Measurements from ENCODE around the gene OR52N4. TPM values are rescaled to one million over a fixed set of nuclear protein-coding genes. Genes with fewer than 3 reads are reported as not detected.
A peak's percentile ranks its signal among the peaks of the same experiment; 100 is the strongest.

Gene OR52N4
- total RNA-seq, 2 donors from 2014 or later: not detected

GRCh38 chr11:5738431-5738830 lies 15.6 kb upstream of the OR52N4 start:
- H3K36me3 Mint-ChIP-seq (ENCODE audit: low read depth): no peaks in the 10 kb centered on the region
- Histone ChIP-seq H3K9ac (ENCODE audit: extremely low read depth, low read length, poor library complexity, severe bottlenecking) (no peak overlapping the region), H3K9me3 (ENCODE audit: control insufficient read depth, low read length) (no peaks in the 10 kb centered on the region), H3K36me3 (ENCODE audit: control insufficient read depth, insufficient read depth, low read length) (no peaks in the 10 kb centered on the region), H3K4me1 (ENCODE audit: control insufficient read depth, insufficient read depth, low read length) (no peaks in the 10 kb centered on the region), H3K4me3 (ENCODE audit: low read length) (no peak overlapping the region), H3K27ac (ENCODE audit: low read depth, low read length) (peak overlapping the region; percentile 6), H3K27me3 (ENCODE audit: control insufficient read depth, insufficient read depth, low read length, poor library complexity, severe bottlenecking) (no peaks in the 10 kb centered on the region)
- H3K4me3 Mint-ChIP-seq: no peak overlapping the region
- TF ChIP-seq CTCF (conservative IDR thresholded peaks at IDR 0.05): no peak
- DNase-seq: no peak
- no peaks in the 10 kb centered on the region for H3K4me1 Mint-ChIP-seq
- no CpG with 5 or more reads among the region's 1 CpG for WGBS, 2 experiments (ENCODE audit: insufficient coverage in 1 of 2, insufficient read length in 1 of 2)
- H3K27ac Mint-ChIP-seq: no peak overlapping the region
- peaks cover 3% of the 10 kb centered on the region for H3K27me3 Mint-ChIP-seq (ENCODE audit: insufficient read depth)
- no peaks in the 10 kb centered on the region for H3K9me3 Mint-ChIP-seq

- no peak overlapping the region for H3K4me3 ChIP-seq (ENCODE audit: low read length)
- H3K27ac ChIP-seq (ENCODE audit: low read depth, low read length): no peak overlapping the region
- no peaks in the 10 kb centered on the region for H3K36me3 ChIP-seq (ENCODE audit: control insufficient read depth, insufficient read depth, low read length)
- H3K4me1 ChIP-seq (ENCODE audit: control insufficient read depth, insufficient read depth, low read length): no peaks in the 10 kb centered on the region
- no peak overlapping the region for H3K9ac ChIP-seq (ENCODE audit: extremely low read depth, low read length, poor library complexity, severe bottlenecking)
- 91% methylated on average over 1 of the region's 3 CpGs; no CpG with 5 or more reads in 1 of the 2 experiments for WGBS, 2 experiments (ENCODE audit: insufficient coverage in 1 of 2, insufficient read length in 1 of 2)
- no peaks in the 10 kb centered on the region for H3K9me3 ChIP-seq (ENCODE audit: control insufficient read depth, low read length)
- H3K27me3 Mint-ChIP-seq (ENCODE audit: insufficient read depth): no peaks in the 10 kb centered on the region
- no peaks in the 10 kb centered on the region for H3K9me3 Mint-ChIP-seq
- H3K36me3 Mint-ChIP-seq (ENCODE audit: low read depth): no peaks in the 10 kb centered on the region
- no peak overlapping the region for H3K4me3 Mint-ChIP-seq
- no peak for DNase-seq
- H3K27ac Mint-ChIP-seq: no peak overlapping the region
- no peak for TF ChIP-seq CTCF (conservative IDR thresholded peaks at IDR 0.05)
- H3K4me1 Mint-ChIP-seq: no peaks in the 10 kb centered on the region
- no peaks in the 10 kb centered on the region for H3K27me3 ChIP-seq (ENCODE audit: control insufficient read depth, insufficient read depth, low read length, poor library complexity, severe bottlenecking)
These were observed 7.4 kb upstream of the OR52N4 start for GRCh38 chr11:5746614-5747013.

GRCh38 chr11:5749836-5750235 lies 4.2 kb upstream of the OR52N4 start:
- H3K4me1 ChIP-seq (ENCODE audit: control insufficient read depth, insufficient read depth, low read length): no peaks in the 10 kb centered on the region
- no peaks in the 10 kb centered on the region for H3K9me3 ChIP-seq (ENCODE audit: control insufficient read depth, low read length)
- H3K9ac ChIP-seq (ENCODE audit: extremely low read depth, low read length, poor library complexity, severe bottlenecking): no peak overlapping the region
- no peak for DNase-seq
- H3K27ac Mint-ChIP-seq: no peak overlapping the region
- H3K27me3 ChIP-seq (ENCODE audit: control insufficient read depth, insufficient read depth, low read length, poor library complexity, severe bottlenecking): no peaks in the 10 kb centered on the region
- H3K27ac ChIP-seq (ENCODE audit: low read depth, low read length): no peak overlapping the region
- no peaks in the 10 kb centered on the region for H3K4me1 Mint-ChIP-seq
- WGBS, 2 experiments (ENCODE audit: insufficient coverage in 1 of 2, insufficient read length in 1 of 2): 100% methylated on average over 2 of the region's 3 CpGs; no CpG with 5 or more reads in 1 of the 2 experiments
- H3K9me3 Mint-ChIP-seq: no peaks in the 10 kb centered on the region
- no peak for TF ChIP-seq CTCF (conservative IDR thresholded peaks at IDR 0.05)
- H3K4me3 ChIP-seq (ENCODE audit: low read length): no peak overlapping the region
- H3K4me3 Mint-ChIP-seq: no peak overlapping the region
- H3K27me3 Mint-ChIP-seq (ENCODE audit: insufficient read depth): no peaks in the 10 kb centered on the region
- no peaks in the 10 kb centered on the region for H3K36me3 ChIP-seq (ENCODE audit: control insufficient read depth, insufficient read depth, low read length)
- no peaks in the 10 kb centered on the region for H3K36me3 Mint-ChIP-seq (ENCODE audit: low read depth)
